Measurements from ENCODE around the gene CDCP2.

CDCP2 gene

DNA sequence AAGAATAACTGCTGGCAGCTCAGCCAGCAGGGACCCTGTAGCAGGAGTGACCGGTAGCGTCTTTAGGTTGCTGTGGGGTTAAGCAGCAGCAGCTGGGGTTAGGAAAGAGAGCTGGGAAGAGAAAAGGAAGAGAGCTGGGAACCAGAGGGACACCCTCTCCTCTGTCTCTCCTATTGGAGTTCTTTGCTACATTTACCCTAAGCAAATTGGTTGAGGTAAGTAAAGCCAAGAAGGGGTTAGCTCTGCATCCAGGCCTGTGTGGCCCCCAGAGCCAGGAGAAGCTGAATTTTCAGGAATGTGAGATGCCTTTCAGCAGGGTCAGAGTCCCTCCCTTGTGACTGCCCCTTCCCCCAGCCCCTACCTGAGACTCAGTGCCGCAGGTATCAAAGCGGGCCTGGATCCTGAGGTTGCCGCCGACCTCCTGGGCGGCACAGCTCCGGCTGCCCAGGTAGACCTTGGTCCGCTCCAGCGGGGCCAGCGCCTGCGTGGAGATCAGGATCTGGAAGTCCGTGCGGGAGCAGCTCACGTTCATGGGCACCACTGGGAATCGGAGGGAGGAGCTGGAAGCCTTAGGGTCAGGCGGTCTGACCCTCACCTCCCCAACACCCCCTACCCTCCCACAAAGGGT, 16.4 kb downstream of the CDCP2 start:
- no peak for ATAC-seq (ENCODE audit: insufficient read depth, low read depth)
- H3K9me3 ChIP-seq (ENCODE audit: insufficient read depth, low read length, severe bottlenecking): no peaks in the 10 kb centered on the region

GRCh38 chr1:54135436-54136120, 17.2 kb downstream of the CDCP2 start:
- H3K4me2 ChIP-seq (ENCODE audit: insufficient read depth, low read length): no peak overlapping the region

More for the DNA sequence above, 16.4 kb downstream of the CDCP2 start:
- Histone ChIP-seq H3K27me3 (ENCODE audit: insufficient read depth, low read length, poor library complexity) (no peaks in the 10 kb centered on the region), H3K9ac (ENCODE audit: low read depth, low read length) (no peak overlapping the region), H4K20me1 (ENCODE audit: insufficient read depth, low read length) (no peaks in the 10 kb centered on the region), H3K27ac (ENCODE audit: low read length) (no peak overlapping the region), H3K4me3 (ENCODE audit: low read depth in 1 of 2, low read length in 2 of 2) (no peak overlapping the region), H3K4me1 (ENCODE audit: insufficient read depth, low read length) (no peaks in the 10 kb centered on the region), H3K4me2 (ENCODE audit: insufficient read depth, low read length) (no peak overlapping the region), H3K36me3 (ENCODE audit: insufficient read depth, low read length) (no peaks in the 10 kb centered on the region), H2AFZ (ENCODE audit: low read depth, low read length) (no peak overlapping the region), H3K79me2 (ENCODE audit: insufficient read depth, low read length) (no peaks in the 10 kb centered on the region)
- TF ChIP-seq CTCF (IDR thresholded peaks at IDR 0.05; ENCODE audit: borderline replicate concordance, extremely low read depth, low read length, poor library complexity, severe bottlenecking) (no peak), EZH2 (IDR thresholded peaks at IDR 0.05; ENCODE audit: borderline replicate concordance, low read depth, low read length, severe bottlenecking) (no peak)
- DNase-seq: no peak

DNA sequence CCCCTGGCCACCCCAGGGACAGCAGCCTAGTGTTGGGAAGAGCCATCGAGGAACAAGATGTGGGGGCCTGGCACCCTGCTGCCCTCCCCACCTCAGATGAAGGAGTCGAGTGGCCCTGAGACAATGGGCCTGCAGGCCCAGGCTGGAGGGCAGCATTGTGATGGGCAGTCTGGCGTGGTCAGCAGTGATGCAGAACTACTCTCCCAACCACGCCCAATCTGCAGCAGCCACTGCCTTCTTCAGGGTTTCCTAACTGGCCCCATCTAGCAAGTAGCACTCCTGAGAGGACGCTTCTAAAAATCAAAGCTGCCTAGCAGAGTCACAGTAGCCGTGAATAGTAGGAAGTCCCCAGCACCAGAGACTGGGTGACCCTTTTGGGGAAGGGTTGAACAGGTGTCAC, 18.5 kb downstream of the CDCP2 start:
- no peaks in the 10 kb centered on the region for H3K36me3 ChIP-seq (ENCODE audit: insufficient read depth, low read length)

More at GRCh38 chr1:54135436-54136120, 17.2 kb downstream of the CDCP2 start:
- H2AFZ ChIP-seq (ENCODE audit: low read depth, low read length): no peak overlapping the region
- no peaks in the 10 kb centered on the region for H3K36me3 ChIP-seq (ENCODE audit: insufficient read depth, low read length)
- H3K4me1 ChIP-seq (ENCODE audit: insufficient read depth, low read length): no peaks in the 10 kb centered on the region
- DNase-seq: no peak
- no peak overlapping the region for H3K27ac ChIP-seq (ENCODE audit: low read length)
- TF ChIP-seq CTCF (IDR thresholded peaks at IDR 0.05; ENCODE audit: borderline replicate concordance, extremely low read depth, low read length, poor library complexity, severe bottlenecking) (no peak), EZH2 (IDR thresholded peaks at IDR 0.05; ENCODE audit: borderline replicate concordance, low read depth, low read length, severe bottlenecking) (no peak)
- H3K27me3 ChIP-seq (ENCODE audit: insufficient read depth, low read length, poor library complexity): no peaks in the 10 kb centered on the region
- no peaks in the 10 kb centered on the region for H4K20me1 ChIP-seq (ENCODE audit: insufficient read depth, low read length)
- H3K9ac ChIP-seq (ENCODE audit: low read depth, low read length): no peak overlapping the region
- ATAC-seq (ENCODE audit: insufficient read depth, low read depth): no peak
- H3K79me2 ChIP-seq (ENCODE audit: insufficient read depth, low read length): no peaks in the 10 kb centered on the region
- H3K9me3 ChIP-seq (ENCODE audit: insufficient read depth, low read length, severe bottlenecking): no peaks in the 10 kb centered on the region
- H3K4me3 ChIP-seq (ENCODE audit: low read depth in 1 of 2, low read length in 2 of 2): no peak overlapping the region

More for the DNA sequence above, 18.5 kb downstream of the CDCP2 start:
- DNase-seq: no peak
- no peak overlapping the region for H3K4me3 ChIP-seq (ENCODE audit: low read depth in 1 of 2, low read length in 2 of 2)
- H4K20me1 ChIP-seq (ENCODE audit: insufficient read depth, low read length): no peaks in the 10 kb centered on the region
- H3K4me1 ChIP-seq (ENCODE audit: insufficient read depth, low read length): no peaks in the 10 kb centered on the region
- H3K4me2 ChIP-seq (ENCODE audit: insufficient read depth, low read length): no peak overlapping the region
- TF ChIP-seq EZH2 (IDR thresholded peaks at IDR 0.05; ENCODE audit: borderline replicate concordance, low read depth, low read length, severe bottlenecking) (no peak), CTCF (IDR thresholded peaks at IDR 0.05; ENCODE audit: borderline replicate concordance, extremely low read depth, low read length, poor library complexity, severe bottlenecking) (no peak)
- no peak overlapping the region for H2AFZ ChIP-seq (ENCODE audit: low read depth, low read length)
- ATAC-seq (ENCODE audit: insufficient read depth, low read depth): no peak
- no peaks in the 10 kb centered on the region for H3K9me3 ChIP-seq (ENCODE audit: insufficient read depth, low read length, severe bottlenecking)
- no peak overlapping the region for H3K27ac ChIP-seq (ENCODE audit: low read length)
- no peaks in the 10 kb centered on the region for H3K27me3 ChIP-seq (ENCODE audit: insufficient read depth, low read length, poor library complexity)
- H3K79me2 ChIP-seq (ENCODE audit: insufficient read depth, low read length): no peaks in the 10 kb centered on the region
- no peak overlapping the region for H3K9ac ChIP-seq (ENCODE audit: low read depth, low read length)
